ENCODE measurements around the gene CBX1.

CBX1 gene

DNA sequence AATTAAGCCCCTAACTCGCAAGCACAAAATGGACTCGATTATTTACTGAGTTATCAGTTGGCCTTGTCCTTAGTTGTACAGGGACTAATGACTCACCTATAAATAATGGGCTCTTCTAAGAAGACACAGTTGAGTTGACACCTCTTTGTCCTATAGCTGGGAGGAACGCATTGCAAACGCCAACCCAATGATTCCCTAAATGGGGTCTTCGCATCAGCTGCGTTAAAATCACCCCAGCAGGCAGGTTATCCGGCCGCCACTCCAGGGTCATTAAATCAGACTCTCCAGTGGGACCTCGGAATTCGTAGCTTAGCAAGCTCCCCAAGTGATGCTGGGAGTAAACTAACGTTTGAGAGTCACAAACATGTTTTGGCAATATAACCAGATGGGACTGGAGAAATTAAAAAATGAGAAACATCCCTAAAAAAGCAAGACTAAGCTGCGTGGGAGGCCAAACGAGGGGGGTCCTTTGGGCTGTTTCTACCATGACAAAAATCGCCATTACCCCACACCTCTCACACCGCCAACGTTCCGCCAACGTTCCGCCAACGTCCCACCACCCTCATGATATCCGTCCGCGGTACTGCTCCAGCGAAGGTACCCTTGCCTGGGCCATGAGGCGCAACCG is 54.1 kb downstream of the CBX1 start:
- TF ChIP-seq CTCF (IDR thresholded peaks at IDR 0.05; ENCODE audit: control insufficient read depth, insufficient read depth, low read depth, low read length, missing control alignments) = no peak
- no peak for DNase-seq (ENCODE audit: low read depth)
- peak overlapping the region; percentile 85 for H3K4me3 ChIP-seq (ENCODE audit: control insufficient read depth, low read depth, low read length)

DNA sequence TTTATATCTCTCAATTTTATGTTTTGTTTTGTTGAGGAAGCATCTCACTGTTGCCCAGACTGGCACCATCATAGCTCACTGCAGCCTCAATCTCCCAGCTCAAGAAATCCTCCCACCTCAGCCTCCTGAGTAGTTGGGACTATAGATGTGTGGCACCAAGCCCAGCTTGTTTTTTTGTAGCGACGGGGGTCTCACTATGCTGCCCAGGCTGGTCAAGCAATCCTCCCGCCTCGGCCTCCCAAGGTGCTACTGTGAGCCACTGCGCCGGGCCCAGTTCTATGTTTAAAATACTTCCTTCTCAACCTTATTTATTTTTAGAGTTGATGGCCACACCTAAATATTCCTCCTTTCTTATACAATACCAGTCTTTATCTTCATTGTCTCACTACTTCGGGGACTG is 55.0 kb downstream of the CBX1 start:
- H3K4me3 ChIP-seq (ENCODE audit: control insufficient read depth, low read depth, low read length) = no peak overlapping the region
- no peak for TF ChIP-seq CTCF (IDR thresholded peaks at IDR 0.05; ENCODE audit: control insufficient read depth, insufficient read depth, low read depth, low read length, missing control alignments)
- DNase-seq (ENCODE audit: low read depth) = no peak

- TF ChIP-seq CTCF (IDR thresholded peaks at IDR 0.05; ENCODE audit: control insufficient read depth, insufficient read depth, low read depth, low read length, missing control alignments) = no peak
- DNase-seq (ENCODE audit: low read depth) = no peak
- H3K4me3 ChIP-seq (ENCODE audit: control insufficient read depth, low read depth, low read length) = no peak overlapping the region
Measured at GRCh38 chr17:48045316-48046001, 55.8 kb downstream of the CBX1 start.

GRCh38 chr17:48044851-48045250 is 56.4 kb downstream of the CBX1 start:
- TF ChIP-seq CTCF (IDR thresholded peaks at IDR 0.05; ENCODE audit: control insufficient read depth, insufficient read depth, low read depth, low read length, missing control alignments) = no peak
- H3K4me3 ChIP-seq (ENCODE audit: control insufficient read depth, low read depth, low read length) = no peak overlapping the region
- DNase-seq (ENCODE audit: low read depth) = no peak

GRCh38 chr17:48043176-48043575 is 58.1 kb downstream of the CBX1 start:
- no peak for TF ChIP-seq CTCF (IDR thresholded peaks at IDR 0.05; ENCODE audit: control insufficient read depth, insufficient read depth, low read depth, low read length, missing control alignments)
- no peak for DNase-seq (ENCODE audit: low read depth)
- H3K4me3 ChIP-seq (ENCODE audit: control insufficient read depth, low read depth, low read length) = no peak overlapping the region

DNA sequence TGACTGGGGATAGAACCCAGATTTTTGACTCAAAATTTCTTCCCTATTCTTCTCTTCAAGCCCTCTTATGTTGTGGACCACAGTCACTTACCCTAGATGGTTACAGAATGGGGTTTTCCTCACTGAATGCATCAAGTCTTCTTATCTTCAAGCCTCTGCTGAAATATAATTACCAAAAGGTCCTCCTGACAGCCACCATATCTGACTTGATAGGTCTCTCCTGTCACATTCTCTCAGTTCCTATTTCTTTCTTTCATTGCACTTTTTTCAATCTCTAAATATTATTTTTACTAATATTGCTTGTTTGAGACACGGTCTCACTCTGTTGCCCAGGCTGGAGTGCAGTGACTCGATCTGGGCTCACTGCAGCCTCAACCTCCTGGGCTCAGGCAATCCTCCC is 62.6 kb downstream of the CBX1 start:
- no peak for DNase-seq (ENCODE audit: low read depth)
- no peak for TF ChIP-seq CTCF (IDR thresholded peaks at IDR 0.05; ENCODE audit: control insufficient read depth, insufficient read depth, low read depth, low read length, missing control alignments)
- no peak overlapping the region for H3K4me3 ChIP-seq (ENCODE audit: control insufficient read depth, low read depth, low read length)
